Measurements from ENCODE around the gene P4HA1.

The P4HA1 gene

GRCh38 chr10:73094986-73095480 is 1.6 kb downstream of the P4HA1 start:
- DNase-seq (ENCODE audit: low spot score) = no peak
- peak; percentile 32 for FAIRE-seq

GRCh38 chr10:73093922-73094850 is 2.5 kb downstream of the P4HA1 start:
- DNase-seq (ENCODE audit: low spot score) = no peak

GRCh38 chr10:73092830-73093229 is 3.8 kb downstream of the P4HA1 start:
- no peak for FAIRE-seq
- no peak for DNase-seq (ENCODE audit: low spot score)

More at GRCh38 chr10:73093922-73094850, 2.5 kb downstream of the P4HA1 start:
- FAIRE-seq = no peak

- FAIRE-seq (no peak), DNase-seq (ENCODE audit: low spot score) (no peak)
Observed at GRCh38 chr10:73088304-73088703, 8.4 kb downstream of the P4HA1 start.

- no peak for FAIRE-seq
- DNase-seq (ENCODE audit: low spot score) = no peak
Observed at GRCh38 chr10:73086816-73087215, 9.8 kb downstream of the P4HA1 start.

- DNase-seq (ENCODE audit: low spot score) (no peak), FAIRE-seq (no peak)
Observed at GRCh38 chr10:73084209-73084608, 12.5 kb downstream of the P4HA1 start.

GRCh38 chr10:73083221-73083620 is 13.4 kb downstream of the P4HA1 start:
- FAIRE-seq = no peak
- no peak for DNase-seq (ENCODE audit: low spot score)

- no peak for FAIRE-seq
- DNase-seq (ENCODE audit: low spot score) = no peak
Observed at GRCh38 chr10:73079779-73080541, 16.7 kb downstream of the P4HA1 start.

- DNase-seq (ENCODE audit: low spot score) (no peak), FAIRE-seq (peak; percentile 38)
Observed at GRCh38 chr10:73076360-73077183, 20.1 kb downstream of the P4HA1 start.

GRCh38 chr10:73075829-73076228 is 20.8 kb downstream of the P4HA1 start:
- FAIRE-seq (no peak), DNase-seq (ENCODE audit: low spot score) (no peak)

GRCh38 chr10:73073627-73074026 is 23.0 kb downstream of the P4HA1 start:
- FAIRE-seq = no peak
- no peak for DNase-seq (ENCODE audit: low spot score)

- FAIRE-seq = no peak
Observed at GRCh38 chr10:73065441-73065840, 31.2 kb downstream of the P4HA1 start.

GRCh38 chr10:73061743-73062142 is 34.9 kb downstream of the P4HA1 start:
- DNase-seq (ENCODE audit: low spot score) = no peak
- no peak for FAIRE-seq

More at GRCh38 chr10:73065441-73065840, 31.2 kb downstream of the P4HA1 start:
- DNase-seq (ENCODE audit: low spot score) = no peak

GRCh38 chr10:73060738-73061635 is 35.7 kb downstream of the P4HA1 start:
- DNase-seq (ENCODE audit: low spot score) (peak; percentile 28), FAIRE-seq (peak; percentile 63)

- FAIRE-seq (no peak), DNase-seq (ENCODE audit: low spot score) (no peak)
Observed at GRCh38 chr10:73060173-73060572, 36.5 kb downstream of the P4HA1 start.

- FAIRE-seq = no peak
Observed at GRCh38 chr10:73058057-73058591, 38.5 kb downstream of the P4HA1 start.

GRCh38 chr10:73054286-73054685 is 42.4 kb downstream of the P4HA1 start:
- FAIRE-seq (no peak), DNase-seq (ENCODE audit: low spot score) (no peak)

More at GRCh38 chr10:73058057-73058591, 38.5 kb downstream of the P4HA1 start:
- DNase-seq (ENCODE audit: low spot score) = no peak

GRCh38 chr10:73053275-73053674 is 43.4 kb downstream of the P4HA1 start:
- no peak for DNase-seq (ENCODE audit: low spot score)
- FAIRE-seq = no peak

- no peak for DNase-seq (ENCODE audit: low spot score)
- no peak for FAIRE-seq
Observed at GRCh38 chr10:73044378-73045285, 52.0 kb downstream of the P4HA1 start.
